HCT116 (cell line): ENCODE measurements around the gene MOB3C.

ENCODE experiments used
- CEBPB ChIP-seq: IDR thresholded peaks from 2 replicates; pipeline ENCODE4 v1.6.1; 2012; ENCODE audit warnings: low read depth
- CTCF ChIP-seq, 3 experiments: fragments of 200-600 bp in 1 of 3; sonication (generic) in 1 of 3; IDR thresholded peaks in 2 of 3; conservative IDR thresholded peaks in 1 of 3; 2 replicates each; pipeline ENCODE4 v1.5.1; 2012 to 2017; ENCODE audit warnings: low read depth in 2 of 3, low read length in 2 of 3, antibody characterized with exemption in 1 of 3, borderline replicate concordance in 1 of 3, control low read depth in 1 of 3, mild to moderate bottlenecking in 1 of 3, mixed read lengths in 1 of 3, mixed run types in 1 of 3, moderate library complexity in 1 of 3; ENCODE audit not compliant: insufficient read depth in 1 of 3
- EZH2phosphoT487 ChIP-seq: fragments of 200-600 bp; IDR thresholded peaks from 2 replicates; pipeline ENCODE4 v1.6.1; 2018; ENCODE audit warnings: antibody characterized with exemption, borderline replicate concordance
- POLR2A ChIP-seq: IDR thresholded peaks from 2 replicates; pipeline ENCODE4 v1.7.0; 2011; ENCODE audit warnings: borderline replicate concordance; ENCODE audit not compliant: insufficient read depth, insufficient read length; ENCODE audit errors: extremely low read depth
- POLR2AphosphoS5 ChIP-seq: IDR thresholded peaks from 2 replicates; pipeline ENCODE4 v1.6.1; 2011; ENCODE audit warnings: mild to moderate bottlenecking, low read depth, low read length, moderate library complexity
- REST ChIP-seq: IDR thresholded peaks from 2 replicates; pipeline ENCODE4 v1.6.1; 2012; ENCODE audit warnings: low read depth
- SIN3A ChIP-seq: IDR thresholded peaks from 2 replicates; pipeline ENCODE4 v1.6.1; 2012; ENCODE audit warnings: low read depth
- SP1 ChIP-seq: IDR thresholded peaks from 2 replicates; pipeline ENCODE4 v1.6.1; 2012; ENCODE audit warnings: low read depth
- YY1 ChIP-seq: IDR thresholded peaks from 2 replicates; pipeline ENCODE4 v1.6.1; 2011; ENCODE audit warnings: low read length, low read depth, moderate library complexity, mild to moderate bottlenecking; ENCODE audit not compliant: insufficient replicate concordance; ENCODE audit errors: extremely low read depth

- TF ChIP-seq CTCF (IDR thresholded peaks at IDR 0.05 in 2 of 3, conservative IDR thresholded peaks at IDR 0.05 in 1 of 3; ENCODE audit: borderline replicate concordance in 1 of 3, insufficient read depth in 1 of 3, low read depth in 2 of 3, low read length in 2 of 3) (no peak), REST (no peak), POLR2A (no peak), CEBPB (no peak), EZH2phosphoT487 (no peak), YY1 (no peak), SIN3A (no peak), POLR2AphosphoS5 (no peak), SP1 (no peak)
These were observed 9.1 kb downstream of the MOB3C start for GRCh38 chr1:46607345-46608130.
